ENCODE measurements around the gene RIPOR1.

RIPOR1 gene

GRCh38 chr16:67517661-67518423 lies 10.8 kb upstream of the RIPOR1 start:
- no peak for TF ChIP-seq CTCF (IDR thresholded peaks at IDR 0.05; ENCODE audit: control insufficient read depth, extremely low read depth, insufficient read depth)
- H3K4me3 ChIP-seq (ENCODE audit: low read depth, low read length), result no peak overlapping the region
- no peak for DNase-seq (ENCODE audit: low read depth)

DNA sequence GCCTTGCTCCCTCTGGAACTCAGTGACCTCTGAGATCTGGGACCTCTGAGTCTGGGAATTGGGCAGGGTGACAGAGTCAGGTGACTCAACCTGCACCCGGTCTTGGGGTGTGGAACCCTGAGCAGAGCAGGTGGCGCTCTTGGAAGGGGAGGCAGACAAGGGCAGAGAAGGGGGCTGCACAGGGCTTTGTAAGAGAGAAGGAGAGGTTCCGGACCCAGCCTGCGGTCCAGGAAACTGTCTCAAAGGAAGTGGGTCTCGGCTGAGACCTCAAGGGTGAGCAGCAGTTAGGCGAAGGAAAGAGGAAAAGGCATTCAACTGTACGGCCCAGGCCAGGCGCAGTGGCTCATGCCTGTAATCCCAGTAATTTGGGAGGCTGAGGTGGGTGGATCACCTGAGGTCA lies 10.0 kb upstream of the RIPOR1 start:
- H3K4me3 ChIP-seq (ENCODE audit: low read depth, low read length), result no peak overlapping the region
- no peak for DNase-seq (ENCODE audit: low read depth)
- no peak for TF ChIP-seq CTCF (IDR thresholded peaks at IDR 0.05; ENCODE audit: control insufficient read depth, extremely low read depth, insufficient read depth)

- TF ChIP-seq CTCF (IDR thresholded peaks at IDR 0.05; ENCODE audit: control insufficient read depth, extremely low read depth, insufficient read depth), result no peak
- no peak for DNase-seq (ENCODE audit: low read depth)
- no peak overlapping the region for H3K4me3 ChIP-seq (ENCODE audit: low read depth, low read length)
Observed at GRCh38 chr16:67519242-67519641, 9.4 kb upstream of the RIPOR1 start.

GRCh38 chr16:67521095-67521804 lies 7.4 kb upstream of the RIPOR1 start:
- DNase-seq (ENCODE audit: low read depth), result peak; percentile 88
- TF ChIP-seq CTCF (IDR thresholded peaks at IDR 0.05; ENCODE audit: control insufficient read depth, extremely low read depth, insufficient read depth), result peak; percentile 99
- H3K4me3 ChIP-seq (ENCODE audit: low read depth, low read length), result peak overlapping the region; percentile 53

DNA sequence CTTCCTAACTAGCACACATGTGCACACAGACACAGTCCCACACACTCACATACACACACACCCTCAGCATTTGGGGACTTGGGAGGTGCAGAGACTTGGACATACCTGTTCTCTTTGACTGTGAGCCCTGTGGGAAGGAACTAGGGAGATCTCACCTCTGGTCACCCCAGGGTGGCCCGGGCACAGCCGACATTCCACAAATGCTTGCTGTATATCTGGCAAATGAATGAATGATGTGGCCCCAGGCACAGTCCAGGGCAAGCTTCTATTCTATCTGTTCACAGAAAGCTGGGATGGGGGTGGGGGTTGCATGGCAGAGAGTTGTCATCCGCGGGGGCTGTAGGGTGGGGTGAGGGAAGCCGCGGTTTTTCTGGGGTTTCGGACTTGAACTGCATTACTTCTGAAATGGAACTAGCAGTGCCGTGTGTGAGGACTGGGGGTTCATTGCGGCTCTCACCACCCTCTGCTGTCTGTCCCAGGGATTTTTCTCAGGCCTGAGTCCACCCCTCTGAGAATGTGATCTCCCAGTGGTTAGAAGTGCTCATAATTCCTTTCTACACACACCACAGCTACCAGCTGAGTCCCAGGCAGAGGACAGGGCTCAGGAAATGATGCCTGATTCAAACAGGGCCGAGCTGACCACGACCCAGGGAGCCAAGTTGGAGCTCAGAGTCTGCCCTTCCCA lies 3.3 kb upstream of the RIPOR1 start:
- TF ChIP-seq CTCF (IDR thresholded peaks at IDR 0.05; ENCODE audit: control insufficient read depth, extremely low read depth, insufficient read depth), result no peak
- H3K4me3 ChIP-seq (ENCODE audit: low read depth, low read length), result no peak overlapping the region
- DNase-seq (ENCODE audit: low read depth), result no peak

DNA sequence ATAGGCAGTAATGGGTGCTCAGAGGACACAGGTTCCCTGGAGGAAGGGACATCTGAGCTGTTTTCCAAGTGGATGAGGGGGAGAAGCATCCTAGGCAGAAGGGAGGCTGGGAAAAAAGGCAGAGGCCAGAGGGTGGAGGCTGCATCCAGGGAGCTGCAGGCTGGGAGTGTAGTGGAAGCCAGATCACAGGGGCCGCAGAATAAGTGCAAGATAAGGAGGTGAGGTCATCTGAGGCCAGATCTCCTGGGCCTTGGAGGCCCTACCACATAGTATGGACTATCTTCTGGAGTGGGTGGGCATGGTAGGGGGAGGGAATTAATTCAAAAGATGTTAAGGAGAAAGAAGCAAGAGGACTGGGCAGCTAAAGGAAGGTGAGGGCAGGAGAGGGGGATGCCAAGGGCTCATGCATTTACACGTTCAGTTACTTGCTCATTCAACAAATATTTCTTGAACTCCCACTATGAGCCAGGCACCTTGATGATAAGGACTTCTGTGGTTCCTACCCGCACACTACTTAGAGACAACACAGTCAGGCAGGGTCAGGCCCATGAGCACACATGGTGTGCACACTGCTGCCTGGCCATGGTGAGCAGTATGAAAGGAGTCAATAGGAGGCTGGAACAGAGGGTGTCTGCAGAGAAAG lies 2.4 kb upstream of the RIPOR1 start:
- H3K4me3 ChIP-seq (ENCODE audit: low read depth, low read length), result no peak overlapping the region
- TF ChIP-seq CTCF (IDR thresholded peaks at IDR 0.05; ENCODE audit: control insufficient read depth, extremely low read depth, insufficient read depth), result no peak
- no peak for DNase-seq (ENCODE audit: low read depth)

Measured in LNCaP clone FGC (cell line).